SK-N-SH treated with all-trans-retinoic acid at 6 μM for 48 hours (cell line): ENCODE results near the gene COX20.

Experiments used
- ATAC-seq: fragments of 200-7000 bp; cut with Tn5 transposase; 3 replicates; pipeline ENCODE4 v1.9.1; 2020; ENCODE audit warnings: mild to moderate bottlenecking, moderate library complexity
- ARNTL ChIP-seq: fragments of 450-650 bp; formaldehyde crosslinking; IDR thresholded peaks from 2 replicates; pipeline ENCODE4 v1.5.0; 2020; ENCODE audit warnings: low read depth, mild to moderate bottlenecking, moderate library complexity, borderline replicate concordance
- BACH2 ChIP-seq: fragments of 250-450 bp; sonication (Bioruptor Pico); IDR thresholded peaks from 2 replicates; pipeline ENCODE4 v1.9.0; 2021; ENCODE audit warnings: mild to moderate bottlenecking, borderline replicate concordance
- ESRRG ChIP-seq: fragments of 250-450 bp; sonication (Bioruptor Pico); IDR thresholded peaks from 2 replicates; pipeline ENCODE4 v1.6.1; 2021; ENCODE audit warnings: mild to moderate bottlenecking
- GLIS3 ChIP-seq: fragments of 250-450 bp; sonication (Bioruptor Pico); IDR thresholded peaks from 2 replicates; pipeline ENCODE4 v1.5.0; 2020; ENCODE audit warnings: mild to moderate bottlenecking, moderate library complexity
- ISL1 ChIP-seq: fragments of 250-450 bp; sonication (Bioruptor Pico); IDR thresholded peaks from 2 replicates; pipeline ENCODE4 v2.1.2; 2022; ENCODE audit warnings: mild to moderate bottlenecking, moderate library complexity
- PPARA ChIP-seq: fragments of 250-450 bp; sonication (Bioruptor Pico); IDR thresholded peaks from 2 replicates; pipeline ENCODE4 v1.5.0; 2020; ENCODE audit warnings: mild to moderate bottlenecking, borderline replicate concordance
- RARB ChIP-seq: fragments of 250-450 bp; sonication (Bioruptor Pico); IDR thresholded peaks from 2 replicates; pipeline ENCODE4 v1.8.0; 2021; ENCODE audit warnings: mild to moderate bottlenecking, moderate library complexity
- TCF4 ChIP-seq: fragments of 250-450 bp; sonication (Bioruptor Pico); IDR thresholded peaks from 2 replicates; pipeline ENCODE4 v1.8.0; 2021; ENCODE audit warnings: mild to moderate bottlenecking, moderate library complexity, borderline replicate concordance
- TOX ChIP-seq: fragments of 250-450 bp; sonication (Bioruptor Pico); IDR thresholded peaks from 2 replicates; pipeline ENCODE4 v1.8.0; 2021; ENCODE audit warnings: mild to moderate bottlenecking, moderate library complexity, borderline replicate concordance
- ZC3H10 ChIP-seq: fragments of 250-450 bp; sonication (Bioruptor Pico); IDR thresholded peaks from 2 replicates; pipeline ENCODE4 v1.5.1; 2021; ENCODE audit warnings: mild to moderate bottlenecking, moderate library complexity
- ZFP3 ChIP-seq: fragments of 250-450 bp; sonication (Bioruptor Pico); IDR thresholded peaks from 2 replicates; pipeline ENCODE4 v1.5.0; 2020; ENCODE audit warnings: mild to moderate bottlenecking, moderate library complexity
- ZFP30 ChIP-seq: fragments of 450-650 bp; formaldehyde crosslinking; IDR thresholded peaks from 2 replicates; pipeline ENCODE4 v1.5.0; 2022; ENCODE audit warnings: mild to moderate bottlenecking, moderate library complexity
- ZNF565 ChIP-seq: fragments of 450-650 bp; formaldehyde crosslinking; conservative IDR thresholded peaks from 2 replicates; pipeline ENCODE4 v1.5.0; 2020; ENCODE audit warnings: low read depth, mild to moderate bottlenecking, moderate library complexity
- ZNF70 ChIP-seq: fragments of 450-650 bp; formaldehyde crosslinking; IDR thresholded peaks from 2 replicates; pipeline ENCODE4 v1.5.0; 2020; ENCODE audit warnings: mild to moderate bottlenecking, moderate library complexity
- ZNF8 ChIP-seq: fragments of 450-650 bp; formaldehyde crosslinking; IDR thresholded peaks from 2 replicates; pipeline ENCODE4 v1.5.0; 2020; ENCODE audit warnings: mild to moderate bottlenecking, moderate library complexity
- TF ChIP-seq, protein P1 (sequence below): fragments of 250-450 bp; sonication (Bioruptor Pico); IDR thresholded peaks from 2 replicates; pipeline ENCODE4 v1.8.0; 2020; ENCODE audit warnings: mild to moderate bottlenecking, moderate library complexity, borderline replicate concordance
- TF ChIP-seq, protein P2 (sequence below): fragments of 250-450 bp; sonication (Bioruptor Pico); IDR thresholded peaks from 2 replicates; pipeline ENCODE4 v1.5.0; 2020; ENCODE audit warnings: mild to moderate bottlenecking, moderate library complexity
- TF ChIP-seq, protein P3 (sequence below): fragments of 250-450 bp; sonication (Bioruptor Pico); IDR thresholded peaks from 2 replicates; pipeline ENCODE4 v1.5.1; 2021; ENCODE audit warnings: mild to moderate bottlenecking, moderate library complexity

The COX20 gene

DNA sequence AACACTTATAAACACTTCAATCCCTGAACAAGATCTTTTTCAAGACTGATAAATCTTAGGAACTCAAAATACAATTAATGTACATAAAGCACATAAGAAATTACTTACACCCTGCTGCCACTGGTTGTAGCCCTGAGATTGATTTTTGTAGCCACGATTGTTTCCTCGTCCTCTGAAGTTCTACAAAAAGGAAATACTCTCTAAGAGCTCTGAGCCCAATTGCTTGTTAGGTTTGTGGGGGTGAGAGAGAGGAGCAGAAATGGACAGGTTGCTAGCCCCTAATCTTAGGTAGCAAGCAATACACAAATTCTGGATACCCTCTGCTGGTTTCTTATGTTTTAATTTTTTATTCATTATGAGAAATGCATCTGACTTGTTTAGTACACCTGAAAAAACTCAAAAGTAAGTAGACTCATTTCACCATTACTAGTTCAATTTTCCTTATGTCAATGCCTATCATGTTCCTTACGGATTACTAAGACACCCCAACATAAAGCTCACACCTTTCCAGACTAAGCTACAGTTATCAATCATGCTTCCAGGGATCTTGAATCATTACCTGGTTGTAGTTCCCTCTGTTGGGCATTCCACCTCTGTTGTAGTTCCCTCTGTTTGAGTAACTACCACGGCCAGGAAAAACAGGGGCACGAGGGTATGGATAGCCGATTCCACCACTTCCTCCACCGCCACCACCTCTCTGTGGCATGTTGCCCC lies 19.6 kb downstream of the COX20 start:
- no peak for ATAC-seq
- no peak for TF ChIP-seq PPARA (CRISPR knock-in tag)
- TF ChIP-seq, protein P1, sequence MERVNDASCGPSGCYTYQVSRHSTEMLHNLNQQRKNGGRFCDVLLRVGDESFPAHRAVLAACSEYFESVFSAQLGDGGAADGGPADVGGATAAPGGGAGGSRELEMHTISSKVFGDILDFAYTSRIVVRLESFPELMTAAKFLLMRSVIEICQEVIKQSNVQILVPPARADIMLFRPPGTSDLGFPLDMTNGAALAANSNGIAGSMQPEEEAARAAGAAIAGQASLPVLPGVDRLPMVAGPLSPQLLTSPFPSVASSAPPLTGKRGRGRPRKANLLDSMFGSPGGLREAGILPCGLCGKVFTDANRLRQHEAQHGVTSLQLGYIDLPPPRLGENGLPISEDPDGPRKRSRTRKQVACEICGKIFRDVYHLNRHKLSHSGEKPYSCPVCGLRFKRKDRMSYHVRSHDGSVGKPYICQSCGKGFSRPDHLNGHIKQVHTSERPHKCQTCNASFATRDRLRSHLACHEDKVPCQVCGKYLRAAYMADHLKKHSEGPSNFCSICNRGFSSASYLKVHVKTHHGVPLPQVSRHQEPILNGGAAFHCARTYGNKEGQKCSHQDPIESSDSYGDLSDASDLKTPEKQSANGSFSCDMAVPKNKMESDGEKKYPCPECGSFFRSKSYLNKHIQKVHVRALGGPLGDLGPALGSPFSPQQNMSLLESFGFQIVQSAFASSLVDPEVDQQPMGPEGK (CRISPR knock-in tag), result no peak
- TF ChIP-seq ISL1 (CRISPR knock-in tag), result no peak
- TF ChIP-seq ZNF8 (CRISPR knock-in tag), result no peak
- TF ChIP-seq ARNTL, result no peak
- no peak for TF ChIP-seq GLIS3 (CRISPR knock-in tag)
- no peak for TF ChIP-seq TOX
- TF ChIP-seq, protein P2, sequence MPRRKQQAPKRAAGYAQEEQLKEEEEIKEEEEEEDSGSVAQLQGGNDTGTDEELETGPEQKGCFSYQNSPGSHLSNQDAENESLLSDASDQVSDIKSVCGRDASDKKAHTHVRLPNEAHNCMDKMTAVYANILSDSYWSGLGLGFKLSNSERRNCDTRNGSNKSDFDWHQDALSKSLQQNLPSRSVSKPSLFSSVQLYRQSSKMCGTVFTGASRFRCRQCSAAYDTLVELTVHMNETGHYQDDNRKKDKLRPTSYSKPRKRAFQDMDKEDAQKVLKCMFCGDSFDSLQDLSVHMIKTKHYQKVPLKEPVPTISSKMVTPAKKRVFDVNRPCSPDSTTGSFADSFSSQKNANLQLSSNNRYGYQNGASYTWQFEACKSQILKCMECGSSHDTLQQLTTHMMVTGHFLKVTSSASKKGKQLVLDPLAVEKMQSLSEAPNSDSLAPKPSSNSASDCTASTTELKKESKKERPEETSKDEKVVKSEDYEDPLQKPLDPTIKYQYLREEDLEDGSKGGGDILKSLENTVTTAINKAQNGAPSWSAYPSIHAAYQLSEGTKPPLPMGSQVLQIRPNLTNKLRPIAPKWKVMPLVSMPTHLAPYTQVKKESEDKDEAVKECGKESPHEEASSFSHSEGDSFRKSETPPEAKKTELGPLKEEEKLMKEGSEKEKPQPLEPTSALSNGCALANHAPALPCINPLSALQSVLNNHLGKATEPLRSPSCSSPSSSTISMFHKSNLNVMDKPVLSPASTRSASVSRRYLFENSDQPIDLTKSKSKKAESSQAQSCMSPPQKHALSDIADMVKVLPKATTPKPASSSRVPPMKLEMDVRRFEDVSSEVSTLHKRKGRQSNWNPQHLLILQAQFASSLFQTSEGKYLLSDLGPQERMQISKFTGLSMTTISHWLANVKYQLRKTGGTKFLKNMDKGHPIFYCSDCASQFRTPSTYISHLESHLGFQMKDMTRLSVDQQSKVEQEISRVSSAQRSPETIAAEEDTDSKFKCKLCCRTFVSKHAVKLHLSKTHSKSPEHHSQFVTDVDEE (CRISPR knock-in tag), result no peak
- TF ChIP-seq, protein P3, sequence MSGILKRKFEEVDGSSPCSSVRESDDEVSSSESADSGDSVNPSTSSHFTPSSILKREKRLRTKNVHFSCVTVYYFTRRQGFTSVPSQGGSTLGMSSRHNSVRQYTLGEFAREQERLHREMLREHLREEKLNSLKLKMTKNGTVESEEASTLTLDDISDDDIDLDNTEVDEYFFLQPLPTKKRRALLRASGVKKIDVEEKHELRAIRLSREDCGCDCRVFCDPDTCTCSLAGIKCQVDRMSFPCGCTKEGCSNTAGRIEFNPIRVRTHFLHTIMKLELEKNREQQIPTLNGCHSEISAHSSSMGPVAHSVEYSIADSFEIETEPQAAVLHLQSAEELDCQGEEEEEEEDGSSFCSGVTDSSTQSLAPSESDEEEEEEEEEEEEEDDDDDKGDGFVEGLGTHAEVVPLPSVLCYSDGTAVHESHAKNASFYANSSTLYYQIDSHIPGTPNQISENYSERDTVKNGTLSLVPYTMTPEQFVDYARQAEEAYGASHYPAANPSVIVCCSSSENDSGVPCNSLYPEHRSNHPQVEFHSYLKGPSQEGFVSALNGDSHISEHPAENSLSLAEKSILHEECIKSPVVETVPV (CRISPR knock-in tag), result no peak
- no peak for TF ChIP-seq ZFP3

DNA sequence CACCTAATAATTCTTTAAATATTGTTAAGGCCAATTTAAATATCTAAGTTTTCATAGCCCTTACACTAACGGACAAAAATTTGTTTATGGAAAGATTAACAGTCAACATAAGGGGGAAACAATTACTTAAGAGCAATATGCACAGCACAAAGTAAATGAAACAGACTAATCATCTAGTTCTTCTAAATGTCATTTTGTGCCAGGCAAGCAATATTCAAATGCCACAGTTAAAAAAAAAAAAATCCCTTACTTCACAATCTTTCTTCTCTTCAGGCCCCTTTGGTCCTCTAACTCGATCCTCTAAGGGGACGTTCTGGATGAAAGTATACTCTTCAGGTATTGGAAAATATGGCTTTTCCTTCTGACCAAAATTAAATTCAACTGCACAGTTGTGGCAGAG lies 22.3 kb downstream of the COX20 start:
- TF ChIP-seq ZC3H10 (no peak), ZFP3 (no peak), ZNF565 (CRISPR knock-in tag) (no peak), ZNF70 (no peak), TOX (no peak), ISL1 (CRISPR knock-in tag) (no peak)
- TF ChIP-seq, protein P3 (CRISPR knock-in tag), result no peak
- no peak for ATAC-seq

DNA sequence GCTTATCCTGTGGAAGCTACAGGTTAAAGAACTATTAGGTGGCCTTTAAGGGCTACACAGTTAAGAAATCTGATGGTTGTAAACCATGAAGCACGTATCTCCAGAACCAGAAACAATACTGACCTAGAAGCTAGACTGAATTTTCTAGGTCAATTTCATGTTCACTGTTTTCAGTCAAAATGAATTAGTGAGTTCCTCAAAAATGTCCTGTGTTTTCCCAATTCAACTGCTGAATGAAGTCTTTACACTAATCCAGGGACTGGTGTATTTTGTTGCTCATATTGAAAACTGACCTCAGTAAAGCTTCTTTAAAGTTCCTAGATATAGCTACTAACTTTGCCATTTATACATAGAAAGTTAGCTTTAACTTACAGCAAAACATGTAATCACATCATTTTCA lies 22.9 kb downstream of the COX20 start:
- no peak for ATAC-seq
- TF ChIP-seq BACH2 (CRISPR knock-in tag) (no peak), ESRRG (CRISPR knock-in tag) (no peak), ZC3H10 (no peak), TCF4 (CRISPR knock-in tag) (no peak)
- TF ChIP-seq, all 23 proteins: peak for 0

DNA sequence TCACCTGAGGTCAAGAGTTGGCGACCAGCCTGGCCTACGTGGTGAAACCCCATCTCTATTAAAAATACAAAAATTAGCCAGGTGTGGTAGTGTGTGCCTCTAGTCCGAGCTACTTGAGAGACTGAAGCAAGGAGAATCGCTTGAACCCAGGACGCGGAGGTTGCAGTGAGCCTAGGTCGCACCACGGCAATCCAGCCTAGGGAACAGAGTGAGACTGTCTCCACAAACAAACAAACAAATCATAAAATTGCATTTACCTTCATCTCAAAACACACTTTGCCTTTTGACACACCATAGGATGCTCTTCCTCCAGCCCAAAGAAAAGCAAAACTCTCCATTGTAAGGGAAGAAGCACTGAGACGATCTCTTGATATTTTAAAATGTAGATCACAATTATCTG lies 24.6 kb downstream of the COX20 start:
- no peak for TF ChIP-seq TOX
- no peak for TF ChIP-seq RARB (CRISPR knock-in tag)
- TF ChIP-seq TCF4 (CRISPR knock-in tag), result no peak
- TF ChIP-seq PPARA (CRISPR knock-in tag), result no peak
- no peak for TF ChIP-seq ZNF565 (CRISPR knock-in tag)
- TF ChIP-seq ZNF70, result no peak
- TF ChIP-seq, protein P3 (CRISPR knock-in tag), result no peak
- TF ChIP-seq, protein P1 (CRISPR knock-in tag), result no peak
- TF ChIP-seq ZFP30 (CRISPR knock-in tag), result no peak
- no peak for ATAC-seq
